Fibroblast of lung (primary cell): ENCODE measurements around the gene CCND2. TPM values are rescaled to one million over a fixed set of nuclear protein-coding genes. Genes with fewer than 3 reads are reported as not detected.

ENCODE experiments used
- DNase-seq, 2 donors: peaks; one replicate each; pipeline versions ENCODE4 v3.0.0 to v3.0.0-alpha.2; 2010; ENCODE audit warnings: low read depth in 2 of 2
- H2AFZ ChIP-seq: 2 replicates; pipeline ENCODE4 v1.5.1; 2012; ENCODE audit warnings: low read length, control low read depth, inconsistent platforms
- H3K27ac ChIP-seq: 2 replicates; pipeline ENCODE4 v1.5.1; 2011; ENCODE audit warnings: low read length, control low read depth; ENCODE audit not compliant: insufficient read depth
- H3K27me3 ChIP-seq: 2 replicates; pipeline ENCODE4 v1.5.1; 2011; ENCODE audit warnings: mild to moderate bottlenecking, low read length; ENCODE audit not compliant: control insufficient read depth, insufficient read depth
- H3K36me3 ChIP-seq: 2 replicates; pipeline ENCODE4 v1.5.1; 2011; ENCODE audit warnings: low read length; ENCODE audit not compliant: control insufficient read depth, insufficient read depth
- H3K4me1 ChIP-seq: 2 replicates; pipeline ENCODE4 v1.5.1; 2011; ENCODE audit warnings: low read length; ENCODE audit not compliant: control insufficient read depth, insufficient read depth; ENCODE audit errors: extremely low read depth
- H3K4me2 ChIP-seq: 2 replicates; pipeline ENCODE4 v1.5.1; 2011; ENCODE audit warnings: low read length, control low read depth; ENCODE audit not compliant: insufficient read depth; ENCODE audit errors: extremely low read depth
- H3K4me3 ChIP-seq, 4 experiments: fragments of 200-600 bp in 1 of 4; sonication (generic) in 1 of 4; replicated peaks in 1 of 4; 2 replicates each; pipeline ENCODE4 v1.5.1; 2011 to 2016; ENCODE audit warnings: low read length in 4 of 4, low read depth in 3 of 4, mild to moderate bottlenecking in 3 of 4, control low read depth in 2 of 4, inconsistent platforms in 1 of 4, mixed read lengths in 1 of 4; ENCODE audit not compliant: insufficient read depth in 1 of 4; ENCODE audit errors: control extremely low read depth in 1 of 4
- H3K79me2 ChIP-seq: 2 replicates; pipeline ENCODE4 v1.5.1; 2012; ENCODE audit warnings: mild to moderate bottlenecking, low read length, inconsistent platforms; ENCODE audit not compliant: control insufficient read depth, insufficient read depth
- H3K9ac ChIP-seq: 2 replicates; pipeline ENCODE4 v1.5.1; 2011; ENCODE audit warnings: mild to moderate bottlenecking, low read length, control low read depth; ENCODE audit not compliant: insufficient read depth
- H3K9me3 ChIP-seq: 2 replicates; pipeline ENCODE4 v1.5.1; 2012; ENCODE audit warnings: low read depth, low read length; ENCODE audit not compliant: control insufficient read depth, insufficient read depth
- H4K20me1 ChIP-seq: 2 replicates; pipeline ENCODE4 v1.5.1; 2011; ENCODE audit warnings: low read length; ENCODE audit not compliant: control insufficient read depth, insufficient read depth; ENCODE audit errors: extremely low read depth
- EZH2 ChIP-seq: IDR thresholded peaks from 2 replicates; pipeline ENCODE4 v1.5.1; 2012; ENCODE audit warnings: low read length, control low read depth, mild to moderate bottlenecking; ENCODE audit errors: missing control alignments
- polyA plus RNA-seq, 2 donors: library from polyadenylated mRNA; depleted of rRNA in 1 of 2; stranded (reverse) in 1 of 2; unstranded in 1 of 2; fragments of >200 nt; gene quantifications; 2 replicates each; pipeline ENCODE4 v1.2.1, GENCODE V29; 2011 to 2012; ENCODE audit warnings: missing spikeins in 1 of 2
- total RNA-seq: library from RNA; depleted of rRNA; stranded (reverse); fragments of >200 nt; gene quantifications from 2 replicates; pipeline ENCODE4 v1.2.1, GENCODE V29; 2014
- TF ChIP-seq, protein P1 (sequence below), 2 donors: IDR thresholded peaks in 1 of 2; conservative IDR thresholded peaks in 1 of 2; 1 replicate in 1 of 2; 2 replicates in 1 of 2; pipeline ENCODE4 v1.5.1; 2011 to 2012; ENCODE audit warnings: low read length in 2 of 2, control low read depth in 1 of 2, inconsistent platforms in 1 of 2, low read depth in 1 of 2, mild to moderate bottlenecking in 1 of 2

The CCND2 gene
- total and polyA plus RNA-seq, 2 donors (not counting 1 experiment from before 2014, with no cell fraction given) = 7.0 to 37.3 TPM

DNA sequence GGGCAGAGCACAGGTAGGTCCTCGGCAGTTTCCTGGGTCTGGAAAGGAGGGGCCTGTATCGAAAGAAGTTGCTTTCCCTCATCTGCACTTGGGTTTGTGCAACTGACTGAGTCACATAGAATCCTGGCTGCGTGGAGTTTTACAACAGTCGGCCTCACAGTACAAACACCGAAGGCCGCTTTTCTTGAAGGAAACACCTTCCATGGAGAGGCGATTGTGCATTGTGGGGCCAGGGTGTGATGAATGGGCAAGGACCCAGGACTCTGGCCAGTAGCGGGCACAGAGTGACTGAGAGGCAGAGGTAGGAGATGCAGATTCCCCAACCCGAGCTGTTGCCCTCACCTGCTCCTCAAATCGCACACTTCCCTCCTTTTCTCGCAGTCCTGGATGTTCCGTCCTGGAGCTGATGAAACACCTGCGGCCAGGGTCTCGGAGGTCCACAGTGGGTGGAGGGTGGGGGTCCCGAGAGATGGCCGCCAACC lies 7.7 kb downstream of the CCND2 start:
- Histone ChIP-seq H3K9ac (no peak overlapping the region), H2AFZ (no peak overlapping the region), H3K27ac (no peak overlapping the region), H3K79me2 (no peaks in the 10 kb centered on the region), H3K27me3 (peaks cover 3% of the 10 kb centered on the region), H4K20me1 (no peaks in the 10 kb centered on the region), H3K4me3 (no peak overlapping the region), H3K4me2 (no peak overlapping the region), H3K36me3 (no peaks in the 10 kb centered on the region), H3K9me3 (no peaks in the 10 kb centered on the region), H3K4me1 (no peaks in the 10 kb centered on the region)
- peak in 1 of 2 donors; percentile 40 for DNase-seq
- TF ChIP-seq EZH2 = no peak
- TF ChIP-seq, protein P1, sequence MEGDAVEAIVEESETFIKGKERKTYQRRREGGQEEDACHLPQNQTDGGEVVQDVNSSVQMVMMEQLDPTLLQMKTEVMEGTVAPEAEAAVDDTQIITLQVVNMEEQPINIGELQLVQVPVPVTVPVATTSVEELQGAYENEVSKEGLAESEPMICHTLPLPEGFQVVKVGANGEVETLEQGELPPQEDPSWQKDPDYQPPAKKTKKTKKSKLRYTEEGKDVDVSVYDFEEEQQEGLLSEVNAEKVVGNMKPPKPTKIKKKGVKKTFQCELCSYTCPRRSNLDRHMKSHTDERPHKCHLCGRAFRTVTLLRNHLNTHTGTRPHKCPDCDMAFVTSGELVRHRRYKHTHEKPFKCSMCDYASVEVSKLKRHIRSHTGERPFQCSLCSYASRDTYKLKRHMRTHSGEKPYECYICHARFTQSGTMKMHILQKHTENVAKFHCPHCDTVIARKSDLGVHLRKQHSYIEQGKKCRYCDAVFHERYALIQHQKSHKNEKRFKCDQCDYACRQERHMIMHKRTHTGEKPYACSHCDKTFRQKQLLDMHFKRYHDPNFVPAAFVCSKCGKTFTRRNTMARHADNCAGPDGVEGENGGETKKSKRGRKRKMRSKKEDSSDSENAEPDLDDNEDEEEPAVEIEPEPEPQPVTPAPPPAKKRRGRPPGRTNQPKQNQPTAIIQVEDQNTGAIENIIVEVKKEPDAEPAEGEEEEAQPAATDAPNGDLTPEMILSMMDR (conservative IDR thresholded peaks at IDR 0.05 in 1 of 2, IDR thresholded peaks at IDR 0.05 in 1 of 2; ENCODE audit: low read depth in 1 of 2, low read length in 2 of 2) = no peak

DNA sequence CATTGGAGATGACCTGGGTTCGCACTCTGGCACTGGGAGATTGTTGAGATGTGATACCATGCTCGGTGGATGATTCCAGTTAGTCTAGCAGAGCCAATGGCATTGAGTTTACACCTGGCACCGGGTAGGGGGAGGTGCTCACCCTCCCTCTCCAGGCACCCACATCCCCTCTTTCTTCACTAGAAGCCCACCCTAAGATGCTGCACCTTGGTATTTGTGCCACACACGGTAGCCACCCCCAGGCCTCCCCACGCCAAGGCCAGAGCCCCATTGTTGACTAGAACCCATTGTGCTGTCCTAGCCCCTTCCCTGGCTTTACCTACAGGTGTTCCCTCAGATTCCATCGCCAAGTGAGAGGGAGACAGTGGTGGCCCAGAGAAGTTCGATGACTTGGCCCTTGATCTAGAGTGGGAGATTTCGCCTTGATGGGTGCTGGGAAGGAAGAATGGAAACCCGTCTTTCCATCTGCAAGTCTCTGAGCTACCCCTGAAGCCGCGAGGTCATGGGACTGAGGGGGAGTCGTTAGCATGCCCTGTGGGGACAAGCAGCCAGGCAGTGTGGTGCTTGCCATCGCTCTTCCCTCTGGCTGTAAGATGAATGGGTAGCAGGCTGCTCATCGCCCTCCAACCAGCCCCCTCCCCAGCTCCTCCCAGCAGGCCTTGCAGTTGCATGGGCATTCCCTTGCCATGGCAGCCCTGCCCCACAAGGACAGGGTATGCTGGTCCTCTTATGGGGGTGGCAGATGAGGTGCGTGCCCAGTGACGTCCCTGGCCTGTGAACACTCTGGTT lies 8.7 kb downstream of the CCND2 start:
- no peaks in the 10 kb centered on the region for H3K9me3 ChIP-seq
- H3K36me3 ChIP-seq = no peaks in the 10 kb centered on the region
- H3K27ac ChIP-seq = no peak overlapping the region
- H3K27me3 ChIP-seq = no peaks in the 10 kb centered on the region
- no peak overlapping the region for H2AFZ ChIP-seq
- TF ChIP-seq, protein P1 (conservative IDR thresholded peaks at IDR 0.05 in 1 of 2, IDR thresholded peaks at IDR 0.05 in 1 of 2; ENCODE audit: low read depth in 1 of 2, low read length in 2 of 2) = no peak
- TF ChIP-seq EZH2 = no peak
- H3K79me2 ChIP-seq = no peaks in the 10 kb centered on the region
- no peaks in the 10 kb centered on the region for H3K4me1 ChIP-seq
- no peak overlapping the region for H3K4me2 ChIP-seq
- H3K9ac ChIP-seq = no peak overlapping the region
- no peak for DNase-seq
- H4K20me1 ChIP-seq = no peaks in the 10 kb centered on the region
- H3K4me3 ChIP-seq = no peak overlapping the region

DNA sequence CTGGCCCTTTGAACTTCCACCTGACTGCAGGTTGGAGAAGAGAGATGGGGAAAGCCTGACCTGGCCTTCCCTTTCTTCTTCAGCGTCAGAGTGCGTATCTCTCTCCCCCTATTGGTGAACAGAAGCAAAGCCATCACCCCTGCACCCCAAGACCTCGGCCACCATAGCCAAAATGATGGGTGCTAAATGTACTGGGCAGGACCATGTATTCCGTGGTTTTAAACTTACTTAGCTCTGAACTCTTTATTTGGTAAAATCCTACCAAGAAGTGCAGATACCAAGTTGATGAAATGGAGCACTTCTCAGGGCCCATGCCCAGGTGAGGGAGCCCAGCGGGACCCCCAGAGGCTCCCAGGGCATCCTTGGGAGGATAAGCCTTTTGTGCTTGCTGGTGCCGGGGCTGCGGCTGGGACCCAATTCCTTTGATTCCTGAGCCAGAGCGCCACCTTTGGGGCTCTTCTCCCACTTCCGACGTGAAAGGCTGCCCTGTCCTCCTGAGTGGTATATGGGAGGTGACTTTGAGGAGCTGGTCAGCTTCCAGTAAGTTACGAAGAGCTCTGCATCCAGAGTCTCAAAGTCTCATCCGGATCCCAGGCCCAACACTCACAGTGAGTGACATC lies 9.4 kb downstream of the CCND2 start:
- H3K27me3 ChIP-seq = no peaks in the 10 kb centered on the region
- DNase-seq = no peak
- H3K79me2 ChIP-seq = no peaks in the 10 kb centered on the region
- H2AFZ ChIP-seq = no peak overlapping the region
- H3K36me3 ChIP-seq = no peaks in the 10 kb centered on the region
- no peaks in the 10 kb centered on the region for H3K9me3 ChIP-seq
- no peak overlapping the region for H3K4me2 ChIP-seq
- H3K9ac ChIP-seq = no peak overlapping the region
- no peak overlapping the region for H3K27ac ChIP-seq
- H4K20me1 ChIP-seq = no peaks in the 10 kb centered on the region
- no peak overlapping the region for H3K4me3 ChIP-seq
- no peaks in the 10 kb centered on the region for H3K4me1 ChIP-seq
- no peak for TF ChIP-seq EZH2
- TF ChIP-seq, protein P1 (conservative IDR thresholded peaks at IDR 0.05 in 1 of 2, IDR thresholded peaks at IDR 0.05 in 1 of 2; ENCODE audit: low read depth in 1 of 2, low read length in 2 of 2) = no peak
